HepG2 (cell line): Measurements from ENCODE around the gene ATPAF1. TPM values are rescaled to one million over a fixed set of nuclear protein-coding genes. Genes with fewer than 3 reads are reported as not detected.

ENCODE experiments used
- ETV5 ChIP-seq: IDR thresholded peaks from 2 replicates; pipeline ENCODE4 v1.6.1; 2018; ENCODE audit warnings: missing biosample characterization, missing genetic modification reagents, inconsistent platforms, borderline replicate concordance
- FOSL2 ChIP-seq: sonication (generic); formaldehyde crosslinking; IDR thresholded peaks from 2 replicates; pipeline ENCODE4 v1.4.0; 2020; ENCODE audit warnings: missing genetic modification reagents
- GABPB1 ChIP-seq: IDR thresholded peaks from 2 replicates; pipeline ENCODE4 v1.6.1; 2016; ENCODE audit warnings: mild to moderate bottlenecking, missing genetic modification reagents, moderate library complexity, missing compliant biosample characterization
- GATAD1 ChIP-seq: IDR thresholded peaks from 2 replicates; pipeline ENCODE4 v1.6.1; 2016; ENCODE audit warnings: missing genetic modification reagents, missing compliant biosample characterization
- GPN1 ChIP-seq: sonication (generic); formaldehyde crosslinking; IDR thresholded peaks from 2 replicates; pipeline ENCODE4 v1.5.1; 2020; ENCODE audit warnings: missing genetic modification reagents, borderline replicate concordance
- HDAC1 ChIP-seq: sonication (generic); formaldehyde crosslinking; IDR thresholded peaks from 2 replicates; pipeline ENCODE4 v1.5.1; 2020; ENCODE audit warnings: mild to moderate bottlenecking, missing genetic modification reagents
- HNRNPH1 ChIP-seq: fragments of 200-400 bp; formaldehyde crosslinking; optimal IDR thresholded peaks from 2 replicates; pipeline ENCODE3; 2017; ENCODE audit warnings: mild to moderate bottlenecking, low read depth, low read length
- MED13 ChIP-seq: sonication (generic); formaldehyde crosslinking; IDR thresholded peaks from 2 replicates; pipeline ENCODE4 v1.5.0; 2020; ENCODE audit warnings: missing genetic modification reagents
- PLRG1 ChIP-seq: fragments of 450-650 bp; conservative IDR thresholded peaks from 2 replicates; pipeline ENCODE4 v1.6.1; 2016
- POLR2A ChIP-seq, 2 experiments: IDR thresholded peaks; 2 replicates each; pipeline ENCODE4 v1.6.1; 2011; ENCODE audit warnings: low read depth in 2 of 2, low read length in 2 of 2, mild to moderate bottlenecking in 1 of 2, moderate library complexity in 1 of 2; ENCODE audit not compliant: insufficient read depth in 1 of 2
- SP1 ChIP-seq, 2 experiments: fragments of 450-650 bp in 1 of 2; sonication (generic) in 1 of 2; formaldehyde crosslinking in 1 of 2; IDR thresholded peaks; 2 replicates each; pipeline versions ENCODE4 v1.4.0 to v1.6.1; 2016 to 2020; ENCODE audit warnings: missing genetic modification reagents in 1 of 2
- TBX2 ChIP-seq: sonication (generic); formaldehyde crosslinking; IDR thresholded peaks from 2 replicates; pipeline ENCODE4 v1.5.0; 2020; ENCODE audit warnings: missing genetic modification reagents, mild to moderate bottlenecking, borderline replicate concordance
- TFDP1 ChIP-seq: IDR thresholded peaks from 2 replicates; pipeline ENCODE4 v1.6.1; 2016; ENCODE audit warnings: missing compliant biosample characterization, missing genetic modification reagents, borderline replicate concordance
- TSC22D2 ChIP-seq: sonication (generic); formaldehyde crosslinking; IDR thresholded peaks from 2 replicates; pipeline ENCODE4 v1.5.1; 2020; ENCODE audit warnings: missing genetic modification reagents, mild to moderate bottlenecking, borderline replicate concordance
- YEATS4 ChIP-seq: sonication (generic); formaldehyde crosslinking; IDR thresholded peaks from 2 replicates; pipeline ENCODE4 v1.4.0; 2020; ENCODE audit warnings: missing genetic modification reagents, borderline replicate concordance
- ZBTB7A ChIP-seq: sonication (generic); formaldehyde crosslinking; IDR thresholded peaks from 2 replicates; pipeline ENCODE4 v1.8.0; 2022; ENCODE audit warnings: mild to moderate bottlenecking, missing genetic modification reagents
- ZNF17 ChIP-seq: sonication (generic); formaldehyde crosslinking; IDR thresholded peaks from 2 replicates; pipeline ENCODE4 v1.5.0; 2020; ENCODE audit warnings: mild to moderate bottlenecking, missing genetic modification reagents
- ZNF230 ChIP-seq: sonication (generic); formaldehyde crosslinking; IDR thresholded peaks from 2 replicates; pipeline ENCODE4 v1.4.0; 2020; ENCODE audit warnings: mild to moderate bottlenecking, missing genetic modification reagents
- ZNF331 ChIP-seq: sonication (generic); formaldehyde crosslinking; IDR thresholded peaks from 2 replicates; pipeline ENCODE4 v1.4.0; 2020; ENCODE audit warnings: missing genetic modification reagents
- ZNF772 ChIP-seq: sonication (generic); formaldehyde crosslinking; IDR thresholded peaks from 2 replicates; pipeline ENCODE4 v1.5.0; 2020; ENCODE audit warnings: mild to moderate bottlenecking, missing genetic modification reagents
- polyA plus RNA-seq, 8 experiments: library from polyadenylated mRNA; depleted of rRNA in 3 of 8; stranded (reverse) in 7 of 8; unstranded in 1 of 8; fragments of >200 nt; fragmentation: Illumina TruSeq in 4 of 8; extraction: Trizol in 4 of 8; gene quantifications; 2 replicates each; pipeline versions ENCODE4 v1.2.1 to v1.2.3, GENCODE V29; 2011 to 2016; ENCODE audit warnings: low read depth in 4 of 8, missing spikeins in 1 of 8, mixed read lengths in 1 of 8; ENCODE audit not compliant: insufficient read depth in 1 of 8
- total RNA-seq, 5 experiments: library from RNA; depleted of rRNA; stranded (reverse); fragments of >200 nt; fragmentation: Illumina TruSeq; extraction: Trizol; gene quantifications; 2 replicates each; pipeline ENCODE4 v1.2.3, GENCODE V29; 2016; ENCODE audit warnings: low read depth in 1 of 5
- TF ChIP-seq, protein P1 (sequence below): sonication (generic); formaldehyde crosslinking; IDR thresholded peaks from 2 replicates; pipeline ENCODE4 v1.5.1; 2020; ENCODE audit warnings: missing genetic modification reagents, mild to moderate bottlenecking, borderline replicate concordance

ATPAF1 gene
- total and polyA plus RNA-seq, 2 of the 13 experiments (the other 11 are each of a cell fraction or from before 2014, with no cell fraction given), result 66.6 to 76.7 TPM

DNA sequence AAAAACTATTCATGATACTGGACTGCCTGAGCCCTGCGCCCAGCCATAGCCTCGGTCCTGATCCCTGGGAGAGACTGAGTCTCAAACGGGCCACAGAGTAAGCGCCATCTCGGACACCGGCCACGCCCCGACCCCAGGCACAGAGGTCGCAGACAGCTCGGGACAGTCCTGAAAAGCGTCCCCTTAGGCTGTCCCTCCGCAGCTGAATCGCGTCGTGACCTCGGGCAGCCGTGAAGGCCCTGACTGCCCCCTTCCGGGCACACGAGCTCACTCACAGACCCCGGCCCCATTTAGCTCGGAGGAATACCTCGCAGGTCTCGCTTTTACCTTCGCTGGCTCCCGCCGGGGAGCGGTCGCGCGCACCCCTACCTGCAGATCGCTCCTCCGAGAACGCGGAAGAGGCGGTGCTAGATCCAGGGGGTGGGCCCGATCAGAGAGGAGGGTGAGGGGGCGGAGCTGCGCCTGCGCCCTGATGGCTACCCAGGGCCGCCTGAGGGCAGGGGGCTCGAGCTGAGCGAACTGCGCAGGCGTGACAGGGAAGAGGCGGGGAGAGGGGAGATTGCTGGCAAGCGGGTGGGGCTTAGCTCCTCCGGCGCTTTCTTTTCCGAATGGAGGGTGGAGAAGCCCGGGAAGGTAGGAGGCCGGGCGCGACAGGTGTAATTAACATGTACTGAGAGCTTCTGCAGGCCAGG is 64.2 kb downstream of the ATPAF1 start, which contains the start of gene MKNK1 (continued):
- TF ChIP-seq, protein P1, sequence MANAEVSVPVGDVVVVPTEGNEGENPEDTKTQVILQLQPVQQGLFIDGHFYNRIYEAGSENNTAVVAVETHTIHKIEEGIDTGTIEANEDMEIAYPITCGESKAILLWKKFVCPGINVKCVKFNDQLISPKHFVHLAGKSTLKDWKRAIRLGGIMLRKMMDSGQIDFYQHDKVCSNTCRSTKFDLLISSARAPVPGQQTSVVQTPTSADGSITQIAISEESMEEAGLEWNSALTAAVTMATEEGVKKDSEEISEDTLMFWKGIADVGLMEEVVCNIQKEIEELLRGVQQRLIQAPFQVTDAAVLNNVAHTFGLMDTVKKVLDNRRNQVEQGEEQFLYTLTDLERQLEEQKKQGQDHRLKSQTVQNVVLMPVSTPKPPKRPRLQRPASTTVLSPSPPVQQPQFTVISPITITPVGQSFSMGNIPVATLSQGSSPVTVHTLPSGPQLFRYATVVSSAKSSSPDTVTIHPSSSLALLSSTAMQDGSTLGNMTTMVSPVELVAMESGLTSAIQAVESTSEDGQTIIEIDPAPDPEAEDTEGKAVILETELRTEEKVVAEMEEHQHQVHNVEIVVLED (CRISPR knock-in tag), result no peak
- TF ChIP-seq SP1 (IDR thresholded peaks at IDR 0.05) (no peak), SP1 (CRISPR knock-in tag; IDR thresholded peaks at IDR 0.05) (peak; percentile 94), ZNF331 (peak; percentile 68), YEATS4 (peak; percentile 89), PLRG1 (no peak), MED13 (CRISPR knock-in tag) (peak; percentile 64; the same call in 1 of the 2 replicates), FOSL2 (CRISPR knock-in tag) (no peak), ZNF17 (CRISPR knock-in tag) (no peak), POLR2A (IDR thresholded peaks at IDR 0.05; ENCODE audit: insufficient read depth in 1 of 2, low read depth in 2 of 2, low read length in 2 of 2) (peak; percentile 69 to 96), ETV5 (no peak), GABPB1 (CRISPR knock-in tag) (peak; percentile 83), GATAD1 (CRISPR knock-in tag) (0 out of 2 replicates have a peak, but pooled peaks have one; percentile 32), ZBTB7A (CRISPR knock-in tag) (no peak), TSC22D2 (CRISPR knock-in tag) (peak; percentile 52; the same call in 1 of the 2 replicates), TBX2 (CRISPR knock-in tag) (peak; percentile 66; the same call in 1 of the 2 replicates), HNRNPH1 (no peak), HDAC1 (CRISPR knock-in tag) (0 out of 2 replicates have a peak, but pooled peaks have one; percentile 26), GPN1 (CRISPR knock-in tag) (no peak), TFDP1 (peak; percentile 23; the same call in 1 of the 2 replicates), ZNF230 (no peak), ZNF772 (CRISPR knock-in tag) (peak; percentile 63; the same call in 1 of the 2 replicates)
